HG03280 (cell line): Measurements from ENCODE around the gene MYO9B.

Source experiments
- ATAC-seq: cut with Tn5 transposase; IDR thresholded peaks from one replicate; pipeline ENCODE4 v1.9.1; 2021; ENCODE audit warnings: mild to moderate bottlenecking, moderate library complexity; ENCODE audit not compliant: unreplicated experiment

The MYO9B gene

DNA sequence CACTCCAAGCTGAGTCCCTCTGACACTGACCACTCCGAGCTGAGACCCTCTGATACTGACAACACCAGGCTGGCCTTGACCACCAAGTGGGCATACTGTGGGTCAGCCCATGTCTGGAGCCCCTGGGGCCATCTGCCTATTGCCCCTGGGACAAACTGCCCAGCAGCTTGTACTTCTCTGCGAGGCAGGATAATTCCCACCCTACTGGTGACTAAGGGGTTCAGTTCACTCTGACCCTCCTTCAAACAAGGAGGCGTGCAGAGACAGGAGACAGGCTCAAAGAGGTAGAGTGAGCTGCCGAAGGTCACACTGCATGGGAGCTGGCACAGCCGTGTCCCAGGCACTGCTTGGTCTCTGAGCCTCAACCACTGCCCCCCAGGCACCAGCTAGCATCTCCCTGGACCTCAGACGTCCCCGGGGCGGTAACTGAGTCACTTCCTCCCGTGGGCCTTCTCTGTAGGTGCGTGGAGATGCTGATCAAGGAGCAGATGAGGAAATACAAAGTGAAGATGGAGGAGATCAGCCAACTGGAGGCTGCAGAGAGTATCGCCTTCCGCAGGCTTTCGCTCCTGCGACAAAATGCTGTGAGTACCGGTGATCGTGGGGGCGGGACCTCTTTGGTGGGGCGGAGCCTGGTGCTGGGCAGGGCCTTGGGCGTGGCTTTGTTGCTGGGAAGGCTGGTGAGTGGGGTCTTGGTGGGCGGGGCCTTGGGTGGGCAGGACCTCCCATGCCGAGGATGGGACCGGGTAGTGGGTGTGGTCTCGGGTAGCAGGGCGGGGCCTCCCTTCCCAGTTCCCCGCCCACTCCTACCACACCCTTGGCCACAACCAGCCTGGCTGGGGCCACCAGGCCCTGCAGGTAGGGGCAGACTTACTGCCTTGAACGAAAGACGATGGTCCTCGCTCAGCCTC lies 133.8 kb downstream of the MYO9B start:
- ATAC-seq: no peak

- ATAC-seq: no peak
Observed at GRCh38 chr19:17210296-17210695, 134.7 kb downstream of the MYO9B start.

DNA sequence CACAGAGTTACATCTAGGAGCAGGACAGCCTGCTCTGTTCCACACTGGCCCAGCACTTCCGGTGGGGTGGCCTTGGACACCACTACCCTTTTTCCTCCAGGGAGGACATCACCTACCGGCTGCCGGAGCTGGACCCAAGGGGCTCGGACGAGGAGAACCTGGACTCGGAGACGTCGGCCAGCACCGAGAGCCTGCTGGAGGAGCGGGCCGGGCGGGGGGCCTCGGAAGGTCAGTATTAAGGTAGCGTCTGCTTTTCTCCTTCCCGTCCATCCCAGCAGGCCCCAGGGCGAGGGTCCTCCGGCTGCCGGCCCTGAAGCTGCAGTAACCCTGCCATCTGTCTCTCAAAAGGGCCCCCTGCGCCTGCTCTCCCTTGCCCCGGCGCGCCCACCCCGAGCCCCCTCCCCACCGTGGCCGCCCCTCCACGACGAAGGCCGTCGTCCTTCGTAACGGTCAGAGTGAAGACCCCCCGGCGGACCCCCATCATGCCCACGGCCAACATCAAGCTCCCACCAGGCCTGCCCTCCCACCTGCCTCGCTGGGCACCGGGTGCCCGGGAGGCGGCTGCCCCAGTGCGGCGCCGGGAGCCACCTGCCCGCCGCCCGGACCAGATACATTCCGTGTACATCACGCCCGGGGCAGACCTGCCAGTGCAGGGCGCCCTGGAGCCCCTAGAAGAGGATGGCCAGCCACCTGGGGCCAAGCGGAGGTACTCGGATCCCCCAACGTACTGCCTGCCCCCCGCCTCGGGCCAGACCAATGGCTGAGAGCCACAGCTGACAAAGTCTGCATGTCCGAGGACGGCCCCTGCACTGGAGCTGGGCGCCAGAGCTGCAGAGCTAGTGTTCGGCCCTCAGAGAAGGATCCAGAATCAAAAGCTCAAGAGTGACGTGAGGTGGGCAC lies 136.2 kb downstream of the MYO9B start:
- no peak for ATAC-seq

- ATAC-seq: no peak
Observed at GRCh38 chr19:17213334-17213733, 137.8 kb downstream of the MYO9B start.

DNA sequence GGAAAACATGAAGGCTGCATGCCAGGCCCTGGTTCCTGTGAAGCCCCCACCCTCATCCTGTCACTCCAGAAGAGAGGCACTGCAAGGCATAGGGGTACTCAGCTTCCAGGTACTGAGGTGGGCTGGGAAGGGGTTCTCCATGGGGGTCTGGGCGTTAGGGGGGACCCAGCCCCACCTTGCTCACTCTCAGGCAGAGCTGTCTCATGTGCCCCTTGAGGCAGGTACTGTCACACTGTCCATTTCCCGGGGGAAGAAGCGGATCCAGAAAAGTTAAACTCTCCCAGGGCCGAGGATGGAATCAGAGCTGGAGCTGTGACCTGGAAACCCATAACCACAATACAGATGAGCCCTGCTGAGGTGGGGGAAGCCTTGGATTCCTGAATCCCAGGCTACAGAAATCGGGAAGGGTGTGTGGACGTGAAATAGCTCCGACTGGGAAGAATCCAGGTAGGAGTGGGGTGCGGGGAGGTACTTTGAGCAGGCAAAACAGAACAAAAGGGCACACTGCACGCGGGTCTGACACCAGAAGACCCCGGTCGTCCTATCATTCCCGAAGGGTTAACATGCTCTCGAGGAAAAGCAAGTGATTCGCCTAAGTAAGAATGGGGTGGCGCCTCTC lies 139.0 kb downstream of the MYO9B start:
- no peak for ATAC-seq

- peak; percentile 81 for ATAC-seq
Observed at GRCh38 chr19:17215127-17215971, 139.8 kb downstream of the MYO9B start, which contains the start of gene USE1. TSS of gene USE1 (plus strand) at chr19:17215357. CDS start at chr19:17215406, 49 bp downstream.

DNA sequence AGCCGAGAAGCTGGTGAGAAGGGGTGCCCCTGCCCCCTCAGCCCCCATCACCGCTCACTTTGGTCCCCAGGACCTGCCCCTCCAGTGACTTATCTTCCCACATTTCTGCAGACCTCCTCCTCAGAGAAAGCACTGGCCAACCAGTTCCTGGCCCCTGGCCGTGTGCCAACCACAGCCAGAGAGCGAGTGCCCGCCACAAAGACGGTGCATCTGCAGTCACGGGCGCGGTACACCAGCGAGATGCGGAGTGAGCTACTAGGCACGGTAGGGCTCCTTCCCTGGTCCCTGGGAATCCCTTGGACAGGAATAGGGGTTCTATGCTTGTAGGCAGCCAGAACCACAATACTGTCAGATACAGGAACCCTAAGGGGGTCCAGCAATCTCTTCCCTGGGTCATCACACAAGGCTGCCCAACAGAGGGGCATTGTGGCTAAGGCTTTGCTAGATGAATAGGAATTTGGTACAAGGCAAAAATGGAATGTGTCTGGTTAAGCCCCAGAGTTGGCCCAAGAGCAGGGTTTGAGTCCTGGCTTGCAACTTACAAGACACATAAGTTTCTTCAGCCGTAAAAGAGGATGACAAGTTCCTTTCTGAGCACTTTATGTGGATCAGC lies 140.6 kb downstream of the MYO9B start:
- ATAC-seq: no peak

GRCh38 chr19:17219286-17219685 lies 143.7 kb downstream of the MYO9B start:
- no peak for ATAC-seq

- no peak for ATAC-seq
Observed at GRCh38 chr19:17220207-17220758, 144.7 kb downstream of the MYO9B start.

DNA sequence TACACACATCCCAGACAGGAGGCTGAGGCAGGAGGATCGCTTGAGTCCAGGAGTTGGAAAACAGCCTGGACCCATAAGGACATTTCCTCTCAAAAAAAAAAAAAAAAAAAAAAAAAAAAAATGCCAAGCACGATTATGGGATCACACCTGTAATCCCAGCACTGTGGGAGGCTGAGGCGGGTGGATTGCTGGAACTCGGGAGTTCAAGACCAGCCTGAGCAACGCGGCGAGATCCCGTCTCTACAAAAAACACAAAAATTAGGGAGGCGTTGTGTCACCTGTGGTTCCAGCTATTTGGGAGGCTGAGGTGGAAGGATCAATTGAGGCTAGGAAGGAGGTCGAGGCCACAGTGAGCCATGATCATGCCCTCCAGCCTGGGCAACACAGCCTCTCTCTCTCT lies 149.5 kb downstream of the MYO9B start:
- ATAC-seq: no peak

GRCh38 chr19:17226002-17226933 lies 150.7 kb downstream of the MYO9B start, which contains the start of gene OCEL1:
TSS of gene OCEL1 (plus strand) at chr19:17226226. CDS start at chr19:17226248, 22 bp downstream.
- peak; percentile 92 for ATAC-seq

DNA sequence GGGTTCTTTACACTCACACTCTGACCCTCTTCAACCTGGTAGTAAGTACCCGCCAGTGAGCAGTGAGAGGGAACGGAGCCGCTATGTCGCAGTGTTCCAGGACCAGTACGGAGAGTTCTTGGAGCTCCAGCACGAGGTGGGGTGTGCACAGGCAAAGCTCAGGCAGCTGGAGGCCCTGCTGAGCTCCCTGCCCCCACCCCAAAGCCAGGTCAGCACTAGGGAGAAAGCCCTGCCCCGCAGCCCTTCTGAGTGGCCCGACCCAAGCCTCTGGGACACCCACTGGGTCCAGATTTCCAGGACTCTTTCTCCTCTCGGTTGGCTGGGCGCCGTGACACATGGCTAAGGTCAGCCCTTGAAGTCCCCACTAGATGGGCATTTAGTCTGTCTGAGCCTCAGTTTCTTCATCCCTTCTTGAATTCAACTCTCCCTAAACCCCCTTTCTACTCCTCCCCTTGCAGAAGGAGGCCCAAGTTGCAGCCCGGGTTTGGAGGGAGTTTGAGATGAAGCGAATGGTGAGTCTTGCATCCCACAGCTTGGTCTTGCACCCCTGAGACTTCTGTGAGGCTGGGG lies 152.3 kb downstream of the MYO9B start:
- no peak for ATAC-seq

DNA sequence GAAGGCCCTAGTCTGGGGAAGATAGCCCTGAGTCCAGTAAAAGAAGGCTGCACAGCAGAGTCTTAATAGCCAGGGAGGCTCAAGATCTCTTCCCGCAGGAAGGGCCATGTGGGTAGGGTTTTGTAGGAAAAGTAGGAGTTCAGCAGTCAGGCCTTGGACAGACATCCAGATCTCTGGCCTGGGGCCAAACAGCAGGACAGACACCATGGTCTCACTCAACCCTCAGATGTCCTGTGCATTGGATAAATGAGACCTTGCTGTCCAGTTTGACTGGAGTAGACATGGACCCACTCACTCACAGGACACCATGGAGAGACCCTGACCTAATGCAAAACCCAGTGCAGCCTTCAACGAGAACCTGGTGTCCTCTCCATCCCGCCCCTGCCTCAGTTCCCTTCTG lies 154.3 kb downstream of the MYO9B start:
- ATAC-seq: no peak

GRCh38 chr19:17232258-17232657 lies 156.7 kb downstream of the MYO9B start:
- ATAC-seq: no peak

GRCh38 chr19:17234911-17235299 lies 159.3 kb downstream of the MYO9B start:
- no peak for ATAC-seq

DNA sequence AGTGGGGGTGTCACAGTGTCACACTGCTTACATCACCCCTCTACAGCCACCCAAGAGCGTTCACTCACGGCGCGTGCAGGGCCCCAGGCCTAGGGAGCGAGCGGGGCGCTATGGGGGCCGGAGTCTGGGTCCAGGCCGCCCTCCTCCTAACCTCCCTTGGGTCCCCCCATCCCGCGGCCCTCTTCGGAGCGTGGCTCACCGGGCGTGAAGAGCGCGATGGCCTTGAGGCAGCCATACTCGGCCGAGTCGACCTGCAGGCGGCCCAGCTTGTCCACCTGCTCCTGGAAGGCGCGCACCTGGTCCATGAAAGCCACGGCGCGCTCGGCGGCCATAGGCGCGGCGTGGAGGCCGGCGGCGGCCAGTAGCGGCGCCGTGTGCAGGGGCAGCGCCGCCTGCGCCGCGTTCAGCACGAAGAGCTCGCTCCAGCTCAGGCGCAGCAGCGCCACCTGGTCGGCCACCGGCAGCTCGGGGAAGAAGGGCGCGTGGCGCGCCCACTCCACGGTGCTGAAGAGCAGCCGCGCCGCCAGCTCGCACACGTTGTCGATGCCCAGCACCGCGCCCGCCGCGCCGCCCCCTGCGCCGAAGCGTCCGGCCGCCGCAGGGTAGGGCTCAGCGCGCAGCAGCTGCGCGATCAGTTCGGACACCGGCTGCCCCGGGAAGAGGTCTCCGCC lies 159.9 kb downstream of the MYO9B start:
- peak; percentile 57 for ATAC-seq

- no peak for ATAC-seq
Observed at GRCh38 chr19:17235971-17236777, 160.6 kb downstream of the MYO9B start.
